Inflammatory macrophage treated with lipopolysaccharide for 1 hour (primary cell): ENCODE data around the gene RANGAP1.
"Not testable (repeated sequence)": the region's sequence is repeated elsewhere in the genome, so short reads cannot be mapped to it uniquely, and the experiment has no call there.

ENCODE experiments used
- DNase-seq, 2 donors: peaks; one replicate each; pipeline ENCODE4 v3.0.0-alpha.2; 2020 to 2022

RANGAP1 gene

GRCh38 chr22:41296826-41297667 lies 11.1 kb upstream of the RANGAP1 start:
- no peak for DNase-seq

- DNase-seq = not testable (repeated sequence)
These were observed 8.8 kb upstream of the RANGAP1 start for GRCh38 chr22:41294816-41295215.

DNA sequence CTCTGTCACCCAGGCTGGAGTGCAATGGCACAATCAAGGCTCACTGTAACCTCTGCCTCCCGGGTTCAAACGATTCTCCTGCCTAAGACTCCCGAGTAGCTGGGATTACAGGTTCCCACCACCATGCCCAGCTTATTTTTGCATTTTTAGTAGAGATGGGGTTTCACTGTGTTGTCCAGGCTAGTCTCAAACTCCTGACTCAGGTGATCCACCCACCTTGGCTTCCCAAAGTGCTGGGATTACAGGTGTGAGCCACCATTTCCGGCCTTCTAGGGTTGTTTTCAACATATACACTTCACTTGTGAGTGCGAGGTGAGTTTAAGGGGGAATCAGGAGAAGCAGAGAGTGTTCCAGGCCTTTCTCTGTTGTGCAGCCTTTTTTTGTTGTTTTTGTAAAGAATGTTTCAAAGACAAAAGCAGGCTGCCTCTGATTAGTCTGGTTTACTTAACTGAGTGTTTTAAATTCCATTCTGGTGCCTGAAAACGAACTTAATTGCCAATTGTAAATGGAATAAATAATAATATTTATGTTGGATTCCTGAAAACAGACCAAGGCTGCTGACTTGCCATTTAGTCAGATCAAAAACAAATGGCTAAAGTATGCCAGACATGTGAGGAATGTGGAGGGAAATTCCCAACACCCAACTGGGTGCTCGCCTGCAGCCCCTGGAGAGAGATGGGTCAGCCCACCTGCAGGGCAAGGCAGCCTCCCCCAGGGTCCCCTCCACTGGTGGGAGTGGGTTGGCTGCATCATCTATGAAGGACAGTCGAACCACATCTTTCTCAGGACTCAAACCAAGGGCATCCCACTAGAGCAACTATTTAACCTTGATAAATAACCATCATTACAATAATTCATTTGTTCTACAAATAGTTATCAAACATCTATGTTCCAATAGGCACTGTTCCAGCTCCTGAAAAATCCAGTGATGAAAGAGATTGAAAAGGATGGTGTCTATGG lies 4.6 kb upstream of the RANGAP1 start:
- no peak for DNase-seq

DNA sequence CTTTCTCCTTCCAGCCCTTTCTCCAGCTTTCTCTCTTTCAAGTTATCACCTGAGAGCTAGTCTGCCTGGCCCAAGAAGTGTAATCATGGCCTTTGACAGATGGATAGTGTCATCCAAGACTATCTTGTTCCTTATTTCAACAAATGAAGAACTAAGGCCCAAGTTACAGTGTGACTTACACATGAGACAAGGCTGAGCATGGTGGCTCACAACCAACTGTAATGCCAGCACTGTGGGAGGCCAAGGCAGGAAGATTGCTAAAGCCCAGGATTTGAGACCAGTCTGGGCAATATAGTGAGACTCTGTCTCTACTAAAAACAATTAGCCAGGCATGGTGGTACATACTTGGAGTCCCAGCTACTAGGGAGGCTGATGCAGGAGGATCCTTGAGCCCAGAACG lies 3.7 kb upstream of the RANGAP1 start:
- DNase-seq = peak; percentile 67 to 89

- no peak for DNase-seq
These were observed 2.4 kb upstream of the RANGAP1 start for GRCh38 chr22:41288245-41288946.

DNA sequence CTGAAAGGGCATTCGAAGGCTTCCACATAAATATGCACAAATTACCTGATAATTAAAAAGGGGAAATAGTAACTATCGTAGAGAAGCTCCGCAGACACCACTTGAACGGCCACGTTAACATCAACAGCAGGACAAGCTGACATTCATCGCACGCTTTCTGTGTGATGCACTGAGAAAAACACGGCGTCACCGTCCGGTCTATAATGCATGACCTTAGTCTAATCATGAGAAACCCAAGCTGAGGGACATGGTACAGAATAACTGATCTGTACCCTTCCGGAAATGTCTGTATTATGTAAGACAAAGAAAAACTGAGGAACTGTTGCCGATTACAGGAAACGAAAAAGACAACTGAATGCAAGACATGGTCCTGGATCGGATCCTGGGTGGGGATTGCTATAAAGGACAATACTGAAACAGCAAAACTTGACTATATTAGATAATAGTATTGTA lies 678 bp upstream of the RANGAP1 start:
- DNase-seq = peak; percentile 79

DNA sequence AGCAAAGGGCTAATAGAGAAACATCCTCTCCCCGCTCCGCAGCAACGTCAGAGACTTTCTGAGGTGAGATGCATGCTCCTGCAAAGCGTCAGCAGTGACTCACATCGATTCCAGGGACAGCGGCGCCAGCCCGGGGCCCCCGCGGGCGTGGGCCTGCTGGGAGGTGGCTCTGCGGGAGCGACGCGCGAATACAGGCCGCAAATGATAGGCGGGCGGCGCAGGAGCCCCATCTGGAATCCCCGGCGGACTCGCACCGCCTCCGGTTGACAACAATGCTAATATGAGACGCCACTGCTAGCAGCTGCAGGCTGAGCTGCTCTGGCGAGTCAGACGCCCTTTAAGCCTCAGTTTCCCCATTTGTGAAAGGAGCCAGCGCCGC lies 557 bp downstream of the RANGAP1 start:
- DNase-seq = peak; percentile 82 to 93

DNA sequence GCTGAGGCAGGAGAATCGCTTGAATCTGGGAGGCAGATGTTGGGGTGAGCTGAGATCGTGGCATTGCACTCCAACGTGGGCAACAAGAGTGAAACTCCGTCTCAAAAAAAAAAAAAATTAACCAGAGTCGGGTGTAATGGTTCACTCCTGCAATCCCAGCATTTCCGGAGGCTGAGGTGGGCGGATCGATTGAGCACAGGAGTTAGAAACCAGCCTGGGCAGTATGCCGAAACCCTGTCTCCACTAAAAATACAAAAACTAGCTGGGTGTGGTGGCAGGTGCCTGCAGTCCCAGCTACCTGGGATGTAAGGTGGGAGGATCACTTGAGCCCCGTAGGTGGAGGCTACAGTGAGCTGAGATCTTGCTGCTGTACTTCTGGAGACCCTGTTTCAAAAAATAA lies 1.5 kb downstream of the RANGAP1 start:
- DNase-seq = no peak

DNA sequence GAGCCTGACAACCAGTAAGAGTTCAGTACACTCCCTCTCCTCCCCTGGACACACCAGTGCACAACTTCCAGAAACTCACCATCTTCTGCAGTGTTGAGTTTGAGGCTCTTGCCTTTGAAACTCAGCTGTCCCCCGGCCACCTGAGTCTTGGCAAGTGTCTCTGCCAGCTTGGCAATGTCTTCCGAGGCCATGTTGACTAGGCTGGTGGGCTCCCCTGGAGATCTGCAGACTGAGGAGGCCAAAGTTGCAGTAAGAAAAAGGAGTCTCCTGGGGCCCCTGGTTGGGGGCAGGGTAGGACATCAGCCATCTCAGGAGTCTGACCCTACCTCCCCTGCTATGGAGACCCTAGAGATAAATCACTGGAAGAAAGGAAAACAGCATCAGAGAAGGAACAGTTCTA lies 5.1 kb downstream of the RANGAP1 start:
- no peak for DNase-seq

- DNase-seq = no peak
These were observed 5.9 kb downstream of the RANGAP1 start for GRCh38 chr22:41280065-41280464.

GRCh38 chr22:41274856-41275255 lies 11.1 kb downstream of the RANGAP1 start:
- DNase-seq = no peak

GRCh38 chr22:41273128-41273527 lies 12.9 kb downstream of the RANGAP1 start:
- no peak for DNase-seq

DNA sequence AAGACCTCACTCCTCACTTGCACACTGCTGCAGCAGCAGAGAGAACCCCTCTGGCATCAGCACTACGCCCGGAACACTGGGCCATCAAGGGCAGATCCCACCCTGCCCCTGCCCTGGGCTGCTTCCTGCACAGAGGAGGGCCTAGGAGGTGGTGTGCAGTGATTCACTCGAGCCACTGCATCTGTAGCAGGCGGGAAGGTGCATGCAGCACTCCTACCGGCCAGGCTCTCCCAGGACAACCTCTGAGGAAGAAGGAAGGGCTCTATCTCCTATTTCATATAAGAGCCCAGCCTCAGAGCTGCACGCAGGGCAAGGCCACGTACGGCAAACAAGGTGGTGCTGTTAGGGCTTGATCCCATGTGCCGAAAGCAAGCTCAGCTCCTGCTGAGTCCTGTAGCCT lies 14.2 kb downstream of the RANGAP1 start:
- DNase-seq = no peak

GRCh38 chr22:41267958-41268357 lies 18.0 kb downstream of the RANGAP1 start:
- no peak for DNase-seq

DNA sequence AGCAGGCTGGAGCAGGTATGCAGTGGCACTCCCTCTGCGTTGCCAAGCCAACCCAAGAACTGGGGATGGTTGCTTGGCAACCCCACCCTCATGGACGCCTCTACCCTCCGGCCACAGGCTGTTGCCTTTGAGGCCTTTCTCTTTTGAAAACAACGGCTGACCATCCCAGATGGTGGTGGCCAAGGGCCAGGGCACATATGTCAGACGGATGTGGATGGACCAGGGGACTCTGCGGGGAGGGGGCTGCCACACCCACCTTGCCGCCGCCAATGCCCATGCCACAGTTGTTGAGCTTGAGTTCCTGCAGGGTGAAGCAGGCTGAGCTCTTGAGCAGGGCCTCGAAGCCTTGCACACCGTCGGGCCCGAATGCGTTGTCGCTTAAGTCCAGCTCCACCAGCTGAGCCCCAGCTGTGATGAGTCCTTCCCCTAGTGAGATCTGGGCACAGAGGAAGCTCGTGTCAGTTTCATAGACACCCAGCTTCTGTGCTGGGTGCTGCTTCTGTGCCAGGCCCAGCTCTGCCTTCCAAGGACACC lies 21.5 kb downstream of the RANGAP1 start:
- DNase-seq = no peak

GRCh38 chr22:41263704-41264103 lies 22.3 kb downstream of the RANGAP1 start:
- no peak for DNase-seq

GRCh38 chr22:41262250-41262765 lies 23.7 kb downstream of the RANGAP1 start:
- DNase-seq = no peak

- no peak for DNase-seq
These were observed 24.3 kb downstream of the RANGAP1 start for GRCh38 chr22:41261541-41262249.

DNA sequence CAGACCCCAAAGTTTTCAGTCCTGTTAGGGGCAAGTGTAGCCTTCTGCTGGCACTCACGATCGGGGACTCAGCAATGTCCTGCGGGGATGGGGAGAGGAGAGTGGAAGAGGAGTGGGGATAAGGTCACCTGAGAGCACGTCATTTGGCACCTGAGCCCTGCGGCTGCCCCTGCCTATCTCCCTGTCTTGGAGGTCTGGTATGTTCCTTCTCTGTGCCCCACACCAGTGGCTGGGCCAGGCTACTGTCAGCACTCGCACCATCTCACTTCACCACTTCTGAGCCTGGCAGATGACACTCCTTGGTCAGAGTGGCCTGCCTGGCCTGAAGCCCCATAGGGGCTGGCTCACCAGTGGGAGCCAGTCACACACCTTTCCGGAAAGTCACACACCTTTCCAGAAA lies 25.1 kb downstream of the RANGAP1 start:
- no peak for DNase-seq

DNA sequence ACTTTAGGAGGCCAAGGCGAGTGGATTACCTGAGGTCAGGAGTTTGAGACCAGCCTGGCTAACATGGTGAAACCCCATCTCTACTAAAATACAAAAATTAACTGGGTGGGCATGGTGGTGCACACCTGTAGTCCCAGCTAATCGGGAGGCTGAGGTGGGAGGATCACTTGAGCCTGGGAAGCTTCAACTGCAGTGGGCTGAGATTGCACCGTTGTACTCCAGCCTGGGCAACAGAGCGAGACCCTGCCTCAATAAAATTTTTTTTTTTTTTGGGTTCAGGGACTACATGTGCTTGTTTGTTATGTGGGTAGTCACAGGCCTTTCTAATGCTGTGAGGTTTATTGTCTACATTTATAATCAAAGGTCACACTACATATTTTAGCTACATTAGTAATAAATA lies 26.2 kb downstream of the RANGAP1 start:
- DNase-seq = not testable (repeated sequence)

DNA sequence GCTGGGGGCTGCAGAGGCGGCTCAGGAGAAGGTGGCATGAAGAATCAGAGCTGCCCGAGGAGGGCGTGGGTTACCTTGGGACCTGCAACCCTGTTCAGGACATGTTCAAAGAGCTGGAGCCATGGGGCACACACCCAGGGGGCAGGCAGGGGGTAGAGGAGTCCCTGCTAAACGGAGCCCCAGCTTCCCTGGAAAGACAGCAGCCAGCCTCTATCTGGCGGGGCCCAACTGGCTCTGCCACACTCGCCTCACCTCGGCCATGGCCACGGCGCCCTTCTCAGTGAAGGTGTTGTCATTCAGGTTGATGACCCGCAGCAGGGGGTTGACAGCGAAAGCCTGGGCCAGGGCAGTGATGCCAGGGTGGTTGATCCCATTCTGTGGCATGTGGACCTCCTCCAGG lies 28.3 kb downstream of the RANGAP1 start:
- no peak for DNase-seq
